GM13976 (cell line): ENCODE results near the gene NRN1L.
A peak's percentile ranks its signal among the peaks of the same experiment; 100 is the strongest.

Experiments used
- DNase-seq: peaks from one replicate; pipeline ENCODE4 v3.0.0; 2012; ENCODE audit warnings: low spot score
- CTCF ChIP-seq: IDR thresholded peaks from 2 replicates; pipeline ENCODE4 v1.5.1; 2012; ENCODE audit warnings: borderline replicate concordance, mild to moderate bottlenecking; ENCODE audit not compliant: insufficient read depth; ENCODE audit errors: extremely low read depth, missing control alignments, control extremely low read depth
- in situ Hi-C: fragments of 300-500 bp; cut with MboI; formaldehyde crosslinking; loops from one replicate; pipeline ENCODE4 v1.12.0; 2022; ENCODE audit warnings: low sequenced_read_pairs, mixed read lengths, inconsistent platforms; ENCODE audit not compliant: unreplicated experiment

The NRN1L gene

GRCh38 chr16:67844497-67844896, 40.2 kb upstream of the NRN1L start:
- in situ Hi-C loops: no loop called here
- DNase-seq: no peak
- TF ChIP-seq CTCF: no peak

GRCh38 chr16:67845291-67846062, 39.2 kb upstream of the NRN1L start:
- no peak for TF ChIP-seq CTCF
- in situ Hi-C loops: no loop called here
- no peak for DNase-seq

- in situ Hi-C loops: no loop called here
- no peak for TF ChIP-seq CTCF
Measured at GRCh38 chr16:67846063-67846319, 38.7 kb upstream of the NRN1L start.

DNA sequence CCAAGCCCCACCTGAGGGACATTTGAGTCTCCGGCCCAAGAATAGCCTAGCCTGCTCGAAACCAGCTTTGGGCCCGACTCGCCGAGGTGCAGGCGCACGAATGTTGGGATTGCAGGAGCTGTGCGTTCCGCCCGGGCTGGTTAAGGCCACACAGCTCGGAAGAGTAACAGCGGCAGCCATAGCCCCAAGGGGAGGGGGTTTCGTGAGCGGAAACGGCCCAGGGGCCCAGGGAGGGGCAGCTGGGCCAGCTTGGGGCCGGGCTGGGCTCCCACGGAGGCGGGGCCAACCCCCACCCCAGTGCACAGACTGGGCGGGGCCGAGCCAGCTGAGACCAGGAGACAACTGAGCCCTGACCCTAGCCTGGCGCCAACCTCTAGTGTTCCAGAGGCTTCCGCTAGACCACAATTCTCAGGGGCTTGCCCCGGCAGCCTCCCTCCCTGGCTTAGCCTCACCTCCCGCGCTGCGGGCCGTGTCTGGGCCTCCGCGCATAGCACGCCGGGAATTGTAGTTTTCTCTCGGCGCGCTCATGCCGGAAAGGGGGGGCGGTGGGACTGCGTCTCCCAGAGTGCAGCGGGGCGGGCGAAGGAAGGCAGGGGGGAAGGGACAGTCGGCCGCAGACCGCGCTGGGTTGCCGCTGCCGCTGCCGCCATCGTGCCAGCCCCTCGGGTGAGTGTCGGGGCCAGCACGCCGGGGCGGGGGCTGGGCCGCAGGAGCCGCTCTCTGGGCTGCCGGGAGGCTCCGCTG, 38.2 kb upstream of the NRN1L start, which contains the start of gene NUTF2:
NUTF2 (plus strand) TSS at position 614 of the 744 bp plus-strand sequence. CDS start 18,198 bp downstream, outside the sequence.
- peak; percentile 96 for DNase-seq
- TF ChIP-seq CTCF: no peak
- in situ Hi-C loops: no loop called here

More at GRCh38 chr16:67846063-67846319, 38.7 kb upstream of the NRN1L start:
- DNase-seq: no peak

- in situ Hi-C loops: no loop called here
- DNase-seq: peak; percentile 86
Measured at GRCh38 chr16:67847064-67847861, 37.4 kb upstream of the NRN1L start, which contains the start of gene CENPT. Gene CENPT (minus strand): TSS chr16:67847693. CDS start chr16:67833859, 13,834 bp downstream.

More at GRCh38 chr16:67847064-67847861, 37.4 kb upstream of the NRN1L start, which contains the start of gene CENPT:
- no peak for TF ChIP-seq CTCF
